Activated CD8-positive, alpha-beta memory T cell treated with anti-CD3 and anti-CD28 coated beads, Interleukin-2, amount 10 ng/mL, durations not matched to agents 7 days and 5 days (primary cell): ENCODE data around the gene PLCD1. TPM values are rescaled to one million over a fixed set of nuclear protein-coding genes. Genes with fewer than 3 reads are reported as not detected.
"Not testable (repeated sequence)": the region's sequence is repeated elsewhere in the genome, so short reads cannot be mapped to it uniquely, and the experiment has no call there.

Experiments used
- ATAC-seq: fragments of 150-1000 bp; cut with Tn5 transposase; one replicate; pipeline ENCODE4 v1.10.0; 2021; ENCODE audit warnings: moderate library complexity
- CTCF ChIA-PET: fragments of 350-600 bp; sonication (Branson Sonifier 250); formaldehyde crosslinking; loops from one replicate; lab custom pipeline; 2021; ENCODE audit warnings: antibody characterized with exemption; lab: Charles Lee
- DNase-seq: peaks from one replicate; pipeline ENCODE4 v3.0.0-alpha.2; 2020
- H3K27ac Mint-ChIP-seq: one replicate; pipeline ENCODE4 v1.8.0; 2021; ENCODE audit warnings: mild to moderate bottlenecking, mixed read lengths
- H3K27me3 Mint-ChIP-seq: one replicate; pipeline ENCODE4 v1.8.0; 2021; ENCODE audit warnings: mixed read lengths
- H3K36me3 Mint-ChIP-seq: one replicate; pipeline ENCODE4 v1.8.0; 2021; ENCODE audit warnings: mild to moderate bottlenecking, mixed read lengths
- H3K4me1 Mint-ChIP-seq: one replicate; pipeline ENCODE4 v1.8.0; 2021; ENCODE audit warnings: mixed read lengths
- H3K4me3 Mint-ChIP-seq: one replicate; pipeline ENCODE4 v1.8.0; 2021; ENCODE audit warnings: mild to moderate bottlenecking, moderate library complexity, mixed read lengths
- H3K9me3 Mint-ChIP-seq: one replicate; pipeline ENCODE4 v1.8.0; 2022; ENCODE audit warnings: low read depth, mixed read lengths
- total RNA-seq, 2 experiments: library from RNA; stranded (reverse); gene quantifications; one replicate each; pipeline ENCODE4 v1.2.3, GENCODE V29; 2021

Gene PLCD1
- total RNA-seq, 2 experiments from 2014 or later = 12.3 to 20.6 TPM

GRCh38 chr3:37991109-37991508 is 38.3 kb downstream of the PLCD1 start:
- no peaks in the 10 kb centered on the region for H3K9me3 Mint-ChIP-seq
- peaks cover 27% of the 10 kb centered on the region for H3K4me1 Mint-ChIP-seq
- ATAC-seq (no peak), DNase-seq (no peak)
- CTCF ChIA-PET = interaction anchor here (1.5 kb wide), 1 partner anchor 16 kb away, joined by 8 read pairs; no protein-coding TSS in a partner anchor
- peaks cover 10% of the 10 kb centered on the region for H3K36me3 Mint-ChIP-seq
- H3K27me3 Mint-ChIP-seq = no peaks in the 10 kb centered on the region
- H3K27ac Mint-ChIP-seq = no peak overlapping the region
- no peak overlapping the region for H3K4me3 Mint-ChIP-seq

GRCh38 chr3:37990527-37990926 is 38.9 kb downstream of the PLCD1 start, which contains the start of gene VILL:
Gene VILL (plus strand): TSS chr3:37990786. CDS start chr3:37993673, 2,887 bp downstream.
- DNase-seq = no peak
- Mint-ChIP-seq H3K9me3 (no peaks in the 10 kb centered on the region), H3K27me3 (no peaks in the 10 kb centered on the region), H3K4me1 (peaks cover 21% of the 10 kb centered on the region), H3K27ac (no peak within 1 kb of the TSS), H3K4me3 (no peak within 1 kb of the TSS), H3K36me3 (peaks cover 4% of the 10 kb centered on the region)
- no peak for ATAC-seq
- CTCF ChIA-PET = interaction anchor here (1.5 kb wide), 1 partner anchor 16 kb away, joined by 8 read pairs; no protein-coding TSS in a partner anchor

GRCh38 chr3:37989821-37990480 is 39.5 kb downstream of the PLCD1 start:
- CTCF ChIA-PET = interaction anchor here (1.5 kb wide), 1 partner anchor 15 kb away, joined by 8 read pairs; no protein-coding TSS in a partner anchor
- ATAC-seq (no peak), DNase-seq (no peak)
- Mint-ChIP-seq H3K27me3 (no peaks in the 10 kb centered on the region), H3K4me1 (peaks cover 15% of the 10 kb centered on the region), H3K4me3 (no peak overlapping the region), H3K27ac (no peak overlapping the region), H3K36me3 (no peaks in the 10 kb centered on the region), H3K9me3 (no peaks in the 10 kb centered on the region)

GRCh38 chr3:37988931-37989525 is 40.4 kb downstream of the PLCD1 start:
- Mint-ChIP-seq H3K27me3 (no peaks in the 10 kb centered on the region), H3K4me1 (peaks cover 9% of the 10 kb centered on the region), H3K9me3 (no peaks in the 10 kb centered on the region), H3K27ac (no peak overlapping the region), H3K4me3 (no peak overlapping the region), H3K36me3 (no peaks in the 10 kb centered on the region)
- CTCF ChIA-PET = no interaction called here
- ATAC-seq (no peak), DNase-seq (no peak)

- not testable (repeated sequence) for ATAC-seq, H3K36me3 Mint-ChIP-seq, H3K4me3 Mint-ChIP-seq, H3K9me3 Mint-ChIP-seq, H3K27ac Mint-ChIP-seq, DNase-seq, H3K27me3 Mint-ChIP-seq, H3K4me1 Mint-ChIP-seq
- CTCF ChIA-PET = interaction anchor here (1.4 kb wide), 1 partner anchor 15 kb away, joined by 4 read pairs; no protein-coding TSS in a partner anchor
These were observed 41.1 kb downstream of the PLCD1 start for GRCh38 chr3:37988376-37988775.

GRCh38 chr3:37987751-37988179 is 41.7 kb downstream of the PLCD1 start:
- H3K36me3 Mint-ChIP-seq = no peaks in the 10 kb centered on the region
- H3K27ac Mint-ChIP-seq = no peak overlapping the region
- CTCF ChIA-PET = interaction anchor here (1.4 to 1.9 kb wide), 2 partner anchors 9 to 16 kb away, joined by 4 to 9 read pairs; no protein-coding TSS in a partner anchor
- H3K4me1 Mint-ChIP-seq = no peaks in the 10 kb centered on the region
- no peak overlapping the region for H3K4me3 Mint-ChIP-seq
- ATAC-seq (no peak), DNase-seq (no peak)
- H3K9me3 Mint-ChIP-seq = no peaks in the 10 kb centered on the region
- H3K27me3 Mint-ChIP-seq = no peaks in the 10 kb centered on the region

- no peaks in the 10 kb centered on the region for H3K36me3 Mint-ChIP-seq
- no peaks in the 10 kb centered on the region for H3K4me1 Mint-ChIP-seq
- H3K27ac Mint-ChIP-seq = no peak overlapping the region
- DNase-seq = no peak
- ATAC-seq = no peak
- no peaks in the 10 kb centered on the region for H3K27me3 Mint-ChIP-seq
- H3K9me3 Mint-ChIP-seq = no peaks in the 10 kb centered on the region
- H3K4me3 Mint-ChIP-seq = no peak overlapping the region
- CTCF ChIA-PET = interaction anchor here (0.8 to 1.9 kb wide), 3 partner anchors 10 to 16 kb away, joined by 3 to 9 read pairs (median 4); no protein-coding TSS in a partner anchor
These were observed 42.1 kb downstream of the PLCD1 start for GRCh38 chr3:37987315-37987697.

GRCh38 chr3:37986479-37987314 is 42.7 kb downstream of the PLCD1 start:
- no peaks in the 10 kb centered on the region for H3K9me3 Mint-ChIP-seq
- DNase-seq (no peak), ATAC-seq (no peak)
- no peak overlapping the region for H3K4me3 Mint-ChIP-seq
- no peaks in the 10 kb centered on the region for H3K36me3 Mint-ChIP-seq
- CTCF ChIA-PET = interaction anchor here (0.8 to 3.8 kb wide), 5 partner anchors 10 to 19 kb away, joined by 3 to 26 read pairs (median 4); no protein-coding TSS in a partner anchor
- no peaks in the 10 kb centered on the region for H3K27me3 Mint-ChIP-seq
- H3K4me1 Mint-ChIP-seq = no peaks in the 10 kb centered on the region
- no peak overlapping the region for H3K27ac Mint-ChIP-seq

- H3K36me3 Mint-ChIP-seq = no peaks in the 10 kb centered on the region
- no peak overlapping the region for H3K4me3 Mint-ChIP-seq
- ATAC-seq (no peak), DNase-seq (no peak)
- CTCF ChIA-PET = interaction anchor here (1.0 to 3.8 kb wide), 3 partner anchors 11 to 18 kb away, joined by 4 to 26 read pairs (median 9); no protein-coding TSS in a partner anchor
- no peaks in the 10 kb centered on the region for H3K9me3 Mint-ChIP-seq
- H3K27ac Mint-ChIP-seq = no peak overlapping the region
- H3K27me3 Mint-ChIP-seq = no peaks in the 10 kb centered on the region
- H3K4me1 Mint-ChIP-seq = no peaks in the 10 kb centered on the region
These were observed 43.7 kb downstream of the PLCD1 start for GRCh38 chr3:37985637-37986320.

GRCh38 chr3:37984596-37984995 is 44.8 kb downstream of the PLCD1 start:
- Mint-ChIP-seq H3K9me3 (no peaks in the 10 kb centered on the region), H3K4me1 (no peaks in the 10 kb centered on the region), H3K27ac (no peak overlapping the region), H3K27me3 (peaks cover 4% of the 10 kb centered on the region), H3K4me3 (no peak overlapping the region), H3K36me3 (no peaks in the 10 kb centered on the region)
- CTCF ChIA-PET = interaction anchor here (1.3 to 3.8 kb wide), 2 partner anchors 10 to 17 kb away, joined by 4 to 26 read pairs; no protein-coding TSS in a partner anchor
- no peak for ATAC-seq
- DNase-seq = no peak

- Mint-ChIP-seq H3K36me3 (no peaks in the 10 kb centered on the region), H3K9me3 (no peaks in the 10 kb centered on the region), H3K27me3 (peaks cover 5% of the 10 kb centered on the region), H3K4me3 (no peak overlapping the region), H3K4me1 (no peaks in the 10 kb centered on the region), H3K27ac (no peak overlapping the region)
- ATAC-seq = no peak
- CTCF ChIA-PET = interaction anchor here (1.3 to 3.8 kb wide), 2 partner anchors 10 to 17 kb away, joined by 4 to 26 read pairs; no protein-coding TSS in a partner anchor
- no peak for DNase-seq
These were observed 45.4 kb downstream of the PLCD1 start for GRCh38 chr3:37984051-37984450.

GRCh38 chr3:37982331-37982730 is 47.1 kb downstream of the PLCD1 start:
- Mint-ChIP-seq H3K4me1 (no peaks in the 10 kb centered on the region), H3K27ac (no peak overlapping the region), H3K36me3 (no peaks in the 10 kb centered on the region), H3K27me3 (peaks cover 7% of the 10 kb centered on the region), H3K4me3 (no peak overlapping the region), H3K9me3 (no peaks in the 10 kb centered on the region)
- ATAC-seq = no peak
- CTCF ChIA-PET = interaction anchor here (0.5 to 10.3 kb wide), 6 partner anchors 12 to 389 kb away, joined by 3 to 61 read pairs (median 4); no protein-coding TSS in a partner anchor
- no peak for DNase-seq
